Subcutaneous abdominal adipose tissue (tissue), 5 donors: ENCODE results near the gene TRIM60.
"Not testable (repeated sequence)": the region's sequence is repeated elsewhere in the genome, so short reads cannot be mapped to it uniquely, and the experiment has no call there.

Experiments used
- H3K27ac ChIP-seq: one replicate; pipeline ENCODE4 v1.7.0; 2013; ENCODE audit warnings: low read depth, mild to moderate bottlenecking, inconsistent platforms, low read length, moderate library complexity
- H3K27me3 ChIP-seq, 5 donors: one replicate each; pipeline ENCODE4 v1.7.0; 2013; ENCODE audit warnings: low read length in 5 of 5, inconsistent platforms in 1 of 5; ENCODE audit not compliant: control insufficient read depth in 5 of 5, insufficient read depth in 4 of 5
- H3K36me3 ChIP-seq, 5 donors: one replicate each; pipeline ENCODE4 v1.7.0; 2013; ENCODE audit warnings: low read length in 5 of 5; ENCODE audit not compliant: control insufficient read depth in 5 of 5, insufficient read depth in 5 of 5
- H3K4me1 ChIP-seq, 5 donors: one replicate each; pipeline ENCODE4 v1.7.0; 2013; ENCODE audit warnings: low read length in 5 of 5, mild to moderate bottlenecking in 3 of 5, moderate library complexity in 1 of 5; ENCODE audit not compliant: control insufficient read depth in 5 of 5, insufficient read depth in 5 of 5
- H3K4me3 ChIP-seq, 5 donors: one replicate each; pipeline ENCODE4 v1.7.0; 2013; ENCODE audit warnings: low read length in 5 of 5, low read depth in 1 of 5
- H3K9ac ChIP-seq, 5 donors: one replicate each; pipeline ENCODE4 v1.7.0; 2013; ENCODE audit warnings: low read length in 5 of 5, mild to moderate bottlenecking in 4 of 5, moderate library complexity in 3 of 5
- H3K9me3 ChIP-seq, 5 donors: one replicate each; pipeline ENCODE4 v1.7.0; 2013; ENCODE audit warnings: low read length in 5 of 5; ENCODE audit not compliant: control insufficient read depth in 5 of 5
- donor health status: healthy.
- donor health status: healthy.
- donor health status: healthy.
- donor health status: healthy.
- donor health status: healthy.

The TRIM60 gene

DNA sequence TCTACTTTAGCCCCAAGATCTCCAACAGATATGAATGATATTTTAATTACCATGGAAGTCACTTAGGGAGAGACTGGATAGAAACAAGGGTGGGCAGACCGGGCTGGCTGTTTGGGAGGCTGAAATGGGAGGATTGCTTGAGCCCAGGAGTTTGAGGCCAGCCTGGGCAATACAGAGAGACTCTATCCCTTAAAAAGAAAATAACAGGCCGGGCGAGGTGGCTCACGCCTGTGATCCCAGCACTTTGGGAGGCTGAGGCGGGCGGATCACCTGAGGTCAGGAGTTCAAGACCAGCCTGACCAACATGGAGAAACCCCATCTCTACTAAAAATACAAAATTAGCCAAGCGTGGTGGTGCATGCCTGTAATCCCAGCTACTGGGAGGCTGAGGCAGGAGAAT lies 53.0 kb downstream of the TRIM60 start:
- H3K9me3 ChIP-seq, H3K4me3 ChIP-seq, H3K9ac ChIP-seq, H3K27me3 ChIP-seq, H3K27ac ChIP-seq, H3K4me1 ChIP-seq: not testable (repeated sequence)
- peaks cover 23 to 49% (median 36%) of the 10 kb centered on the region in 5 donors for H3K36me3 ChIP-seq

DNA sequence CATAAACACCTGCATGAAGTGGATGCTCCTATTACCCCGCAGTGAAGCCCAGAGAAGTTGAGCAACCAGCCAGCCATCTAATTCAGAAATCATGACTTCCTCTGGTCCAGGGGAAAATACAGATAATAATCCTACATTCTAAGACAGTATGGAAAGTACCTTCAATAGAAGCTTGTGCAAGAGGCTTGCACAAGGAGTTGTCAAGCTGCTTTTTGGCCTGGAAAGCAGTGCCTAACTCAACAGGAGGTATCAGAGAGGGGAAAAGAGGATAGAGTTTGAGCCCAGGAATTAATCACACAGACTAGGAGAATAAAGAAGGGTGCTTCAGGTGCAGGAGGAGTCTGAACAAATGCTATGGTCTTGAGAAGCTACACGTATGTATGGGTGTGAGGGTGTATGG lies 54.1 kb downstream of the TRIM60 start:
- Histone ChIP-seq H3K9me3 (no peaks in the 10 kb centered on the region), H3K4me3 (no peak overlapping the region), H3K27me3 (no peaks in the 10 kb centered on the region), H3K36me3 (peaks cover 19 to 53% (median 36%) of the 10 kb centered on the region in 5 donors), H3K4me1 (no peaks in the 10 kb centered on the region), H3K27ac (no peak overlapping the region), H3K9ac (no peak overlapping the region)

DNA sequence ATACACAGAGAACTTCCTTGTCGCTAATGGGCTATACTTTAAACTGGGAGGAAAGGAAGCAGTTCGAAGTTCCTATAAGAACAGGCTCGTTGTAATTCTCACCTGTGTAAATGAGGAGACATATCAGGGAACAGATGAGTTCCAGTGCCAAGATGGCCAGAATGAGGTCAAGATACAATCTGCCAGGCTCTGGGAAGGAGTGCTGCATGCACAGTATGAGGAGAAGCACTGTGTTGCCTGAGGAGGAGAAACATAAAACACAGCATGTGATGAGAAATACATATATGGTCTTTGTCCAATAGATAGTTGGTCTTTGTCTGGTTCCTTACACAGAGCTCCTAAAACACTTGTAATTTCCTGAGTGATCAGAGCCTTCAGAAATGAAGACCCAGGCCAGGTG lies 56.6 kb downstream of the TRIM60 start:
- H3K27me3 ChIP-seq, result no peaks in the 10 kb centered on the region
- H3K4me3 ChIP-seq, result no peak overlapping the region
- no peaks in the 10 kb centered on the region for H3K9me3 ChIP-seq
- no peaks in the 10 kb centered on the region for H3K4me1 ChIP-seq
- H3K9ac ChIP-seq, result no peak overlapping the region
- H3K27ac ChIP-seq, result no peak overlapping the region
- peaks cover 22 to 62% (median 40%) of the 10 kb centered on the region in 5 donors for H3K36me3 ChIP-seq
